Retinal pigment epithelial cell (primary cell): Measurements from ENCODE around the gene PLBD2.

Source experiments
- DNase-seq: peaks from one replicate; pipeline ENCODE4 v3.0.0-alpha.2; 2010; ENCODE audit warnings: low read depth
- H3K4me3 ChIP-seq: 2 replicates; pipeline ENCODE4 v1.5.1; 2011; ENCODE audit warnings: mild to moderate bottlenecking, low read length, control low read depth, moderate library complexity
- CTCF ChIP-seq: conservative IDR thresholded peaks from 2 replicates; pipeline ENCODE4 v1.5.1; 2011; ENCODE audit warnings: low read depth, low read length, control low read depth, inconsistent platforms

Gene PLBD2

GRCh38 chr12:113408756-113409298 lies 50.4 kb downstream of the PLBD2 start:
- no peak for DNase-seq

GRCh38 chr12:113409462-113410124 lies 51.2 kb downstream of the PLBD2 start:
- no peak overlapping the region for H3K4me3 ChIP-seq
- TF ChIP-seq CTCF: no peak
- DNase-seq: no peak

More at GRCh38 chr12:113408756-113409298, 50.4 kb downstream of the PLBD2 start:
- no peak overlapping the region for H3K4me3 ChIP-seq
- TF ChIP-seq CTCF: no peak

GRCh38 chr12:113413488-113413939 lies 55.1 kb downstream of the PLBD2 start:
- TF ChIP-seq CTCF: no peak
- no peak overlapping the region for H3K4me3 ChIP-seq
- no peak for DNase-seq

GRCh38 chr12:113414519-113415038 lies 56.2 kb downstream of the PLBD2 start:
- DNase-seq: no peak
- TF ChIP-seq CTCF: no peak
- no peak overlapping the region for H3K4me3 ChIP-seq

- DNase-seq: no peak
- no peak overlapping the region for H3K4me3 ChIP-seq
These were observed 57.8 kb downstream of the PLBD2 start for GRCh38 chr12:113416091-113416754.

GRCh38 chr12:113418213-113418879 lies 60.0 kb downstream of the PLBD2 start:
- DNase-seq: peak; percentile 24
- no peak overlapping the region for H3K4me3 ChIP-seq
- TF ChIP-seq CTCF: no peak

More at GRCh38 chr12:113416091-113416754, 57.8 kb downstream of the PLBD2 start:
- no peak for TF ChIP-seq CTCF
